Fibroblast of skin of right biceps (primary cell): Measurements from ENCODE around the gene LYRM9.
"Not testable (repeated sequence)": the region's sequence is repeated elsewhere in the genome, so short reads cannot be mapped to it uniquely, and the experiment has no call there.

Experiments used
- DNase-seq: peaks from one replicate; pipeline ENCODE4 v3.0.0-alpha.2; 2013

Gene LYRM9

GRCh38 chr17:27872776-27873175 is 20.4 kb downstream of the LYRM9 start:
- DNase-seq = no peak

- DNase-seq = no peak
Observed at GRCh38 chr17:27871407-27871806, 21.8 kb downstream of the LYRM9 start.

- DNase-seq = no peak
Observed at GRCh38 chr17:27870345-27870744, 22.8 kb downstream of the LYRM9 start.

GRCh38 chr17:27868565-27868964 is 24.6 kb downstream of the LYRM9 start:
- no peak for DNase-seq

- no peak for DNase-seq
Observed at GRCh38 chr17:27862840-27863239, 30.3 kb downstream of the LYRM9 start.

GRCh38 chr17:27862004-27862403 is 31.2 kb downstream of the LYRM9 start:
- DNase-seq = no peak

GRCh38 chr17:27860971-27861664 is 32.0 kb downstream of the LYRM9 start:
- DNase-seq = no peak

- DNase-seq = no peak
Observed at GRCh38 chr17:27858621-27859305, 34.4 kb downstream of the LYRM9 start.

- no peak for DNase-seq
Observed at GRCh38 chr17:27856676-27857432, 36.3 kb downstream of the LYRM9 start.

- no peak for DNase-seq
Observed at GRCh38 chr17:27855454-27855853, 37.7 kb downstream of the LYRM9 start.

- DNase-seq = no peak
Observed at GRCh38 chr17:27854163-27854562, 39.0 kb downstream of the LYRM9 start.

GRCh38 chr17:27853091-27853490 is 40.1 kb downstream of the LYRM9 start:
- DNase-seq = no peak

- DNase-seq = no peak
Observed at GRCh38 chr17:27849474-27850185, 43.5 kb downstream of the LYRM9 start.

- no peak for DNase-seq
Observed at GRCh38 chr17:27848931-27849330, 44.2 kb downstream of the LYRM9 start.

- DNase-seq = not testable (repeated sequence)
Observed at GRCh38 chr17:27846808-27847307, 46.3 kb downstream of the LYRM9 start.

GRCh38 chr17:27846042-27846655 is 47.0 kb downstream of the LYRM9 start:
- no peak for DNase-seq

- DNase-seq = no peak
Observed at GRCh38 chr17:27845264-27846041, 47.7 kb downstream of the LYRM9 start.

GRCh38 chr17:27840688-27841087 is 52.5 kb downstream of the LYRM9 start:
- DNase-seq = no peak

GRCh38 chr17:27840406-27840678 is 52.8 kb downstream of the LYRM9 start:
- DNase-seq = not testable (repeated sequence)

- not testable (repeated sequence) for DNase-seq
Observed at GRCh38 chr17:27839571-27840405, 53.4 kb downstream of the LYRM9 start.

GRCh38 chr17:27838607-27839006 is 54.6 kb downstream of the LYRM9 start:
- not testable (repeated sequence) for DNase-seq
